OCI-LY7 (cell line): ENCODE measurements around the gene BCO2.

ENCODE experiments used
- EZH2phosphoT487 ChIP-seq: fragments of 200-600 bp; sonication (generic); IDR thresholded peaks from 2 replicates; pipeline ENCODE4 v1.6.1; 2018; ENCODE audit warnings: low read depth, borderline replicate concordance, mild to moderate bottlenecking, mixed run types, antibody characterized with exemption, low read length, moderate library complexity, mixed read lengths
- TF ChIP-seq, protein P1 (sequence below): fragments of 200-600 bp; sonication (generic); conservative IDR thresholded peaks from 2 replicates; pipeline ENCODE4 v1.5.1; 2014; ENCODE audit warnings: mild to moderate bottlenecking, antibody characterized with exemption, low read length, moderate library complexity, mixed read lengths

DNA sequence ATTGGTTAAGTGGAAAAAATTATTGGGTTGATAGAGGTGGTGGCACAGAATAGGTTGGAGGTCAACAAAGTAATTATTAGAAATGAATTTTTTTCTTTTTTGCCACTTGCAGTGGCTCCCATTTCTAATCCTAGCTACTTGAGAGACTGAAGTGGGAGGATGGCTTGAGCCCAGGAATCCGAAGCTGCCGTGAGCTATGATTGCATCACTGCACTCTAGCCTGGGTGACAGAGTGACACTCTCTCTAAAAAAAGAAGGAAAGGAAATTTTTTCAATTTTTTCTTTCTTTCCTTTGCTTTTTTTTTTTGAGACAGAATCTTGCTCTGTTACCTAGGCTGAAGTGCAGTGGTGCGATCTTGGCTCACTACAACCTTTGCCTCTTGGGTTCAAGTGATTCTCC lies 2.2 kb upstream of the BCO2 start:
- TF ChIP-seq, protein P1, sequence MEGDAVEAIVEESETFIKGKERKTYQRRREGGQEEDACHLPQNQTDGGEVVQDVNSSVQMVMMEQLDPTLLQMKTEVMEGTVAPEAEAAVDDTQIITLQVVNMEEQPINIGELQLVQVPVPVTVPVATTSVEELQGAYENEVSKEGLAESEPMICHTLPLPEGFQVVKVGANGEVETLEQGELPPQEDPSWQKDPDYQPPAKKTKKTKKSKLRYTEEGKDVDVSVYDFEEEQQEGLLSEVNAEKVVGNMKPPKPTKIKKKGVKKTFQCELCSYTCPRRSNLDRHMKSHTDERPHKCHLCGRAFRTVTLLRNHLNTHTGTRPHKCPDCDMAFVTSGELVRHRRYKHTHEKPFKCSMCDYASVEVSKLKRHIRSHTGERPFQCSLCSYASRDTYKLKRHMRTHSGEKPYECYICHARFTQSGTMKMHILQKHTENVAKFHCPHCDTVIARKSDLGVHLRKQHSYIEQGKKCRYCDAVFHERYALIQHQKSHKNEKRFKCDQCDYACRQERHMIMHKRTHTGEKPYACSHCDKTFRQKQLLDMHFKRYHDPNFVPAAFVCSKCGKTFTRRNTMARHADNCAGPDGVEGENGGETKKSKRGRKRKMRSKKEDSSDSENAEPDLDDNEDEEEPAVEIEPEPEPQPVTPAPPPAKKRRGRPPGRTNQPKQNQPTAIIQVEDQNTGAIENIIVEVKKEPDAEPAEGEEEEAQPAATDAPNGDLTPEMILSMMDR: no peak
- no peak for TF ChIP-seq EZH2phosphoT487
